ENCODE measurements around the gene PET100.

Gene PET100

DNA sequence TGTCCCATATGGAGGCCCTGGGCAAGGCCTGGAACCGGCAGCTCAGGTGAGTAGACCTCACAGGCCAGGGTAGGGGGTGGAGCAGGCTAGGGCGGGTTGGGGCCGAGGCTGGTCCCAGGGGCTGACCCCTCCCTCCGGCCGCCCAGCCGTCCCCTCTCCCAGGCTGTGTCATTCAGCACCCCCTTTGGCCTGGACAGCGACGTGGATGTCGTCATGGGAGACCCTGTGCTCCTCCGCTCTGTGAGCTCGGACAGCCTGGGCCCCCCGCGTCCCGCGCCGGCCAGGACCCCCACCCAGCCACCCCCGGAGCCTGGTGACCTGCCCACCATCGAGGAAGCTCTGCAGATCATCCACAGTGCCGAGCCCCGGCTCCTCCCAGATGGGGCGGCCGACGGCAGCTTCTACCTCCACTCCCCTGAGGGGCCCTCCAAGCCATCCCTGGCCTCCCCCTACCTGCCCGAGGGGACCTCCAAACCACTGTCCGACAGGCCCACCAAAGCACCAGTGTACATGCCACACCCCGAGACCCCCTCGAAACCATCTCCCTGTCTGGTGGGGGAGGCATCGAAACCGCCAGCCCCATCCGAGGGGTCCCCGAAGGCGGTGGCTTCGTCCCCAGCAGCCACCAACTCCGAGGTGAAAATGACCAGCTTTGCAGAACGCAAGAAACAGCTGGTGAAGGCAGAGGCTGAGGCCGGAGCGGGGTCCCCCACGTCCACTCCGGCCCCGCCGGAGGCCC is 17.9 kb upstream of the PET100 start:
- in situ Hi-C loops (cut with HindIII; ENCODE audit: low sequenced_read_pairs) = no loop called here

DNA sequence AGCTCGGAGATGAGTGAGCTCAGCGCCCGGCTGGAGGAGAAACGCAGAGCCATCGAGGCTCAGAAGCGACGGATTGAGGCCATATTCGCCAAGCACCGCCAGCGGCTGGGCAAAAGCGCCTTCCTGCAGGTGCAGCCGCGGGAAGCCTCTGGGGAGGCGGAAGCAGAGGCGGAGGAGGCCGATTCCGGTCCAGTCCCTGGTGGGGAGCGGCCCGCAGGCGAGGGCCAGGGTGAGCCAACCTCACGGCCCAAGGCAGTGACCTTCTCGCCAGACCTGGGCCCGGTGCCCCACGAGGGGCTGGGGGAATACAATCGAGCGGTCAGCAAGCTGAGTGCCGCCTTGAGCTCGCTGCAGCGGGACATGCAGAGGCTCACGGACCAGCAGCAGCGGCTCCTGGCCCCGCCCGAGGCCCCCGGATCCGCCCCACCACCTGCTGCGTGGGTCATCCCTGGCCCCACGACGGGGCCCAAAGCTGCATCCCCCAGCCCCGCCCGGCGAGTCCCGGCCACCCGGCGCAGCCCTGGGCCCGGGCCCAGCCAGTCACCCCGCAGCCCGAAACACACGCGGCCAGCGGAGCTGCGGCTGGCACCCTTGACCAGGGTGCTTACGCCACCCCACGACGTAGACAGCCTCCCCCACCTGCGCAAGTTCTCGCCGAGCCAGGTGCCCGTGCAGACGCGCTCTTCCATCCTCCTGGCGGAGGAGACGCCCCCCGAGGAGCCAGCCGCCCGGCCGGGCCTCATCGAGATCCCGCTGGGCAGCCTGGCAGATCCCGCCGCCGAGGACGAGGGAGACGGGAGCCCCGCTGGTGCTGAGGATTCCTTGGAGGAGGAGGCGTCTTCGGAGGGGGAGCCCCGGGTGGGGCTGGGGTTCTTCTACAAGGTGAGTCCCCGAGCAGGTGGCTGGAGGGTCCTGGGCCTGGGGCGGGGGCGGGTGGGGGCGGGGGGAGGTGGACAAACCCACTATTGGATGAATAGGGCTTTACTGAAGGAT is 17.0 kb upstream of the PET100 start:
- in situ Hi-C loops (cut with HindIII; ENCODE audit: low sequenced_read_pairs) = no loop called here

DNA sequence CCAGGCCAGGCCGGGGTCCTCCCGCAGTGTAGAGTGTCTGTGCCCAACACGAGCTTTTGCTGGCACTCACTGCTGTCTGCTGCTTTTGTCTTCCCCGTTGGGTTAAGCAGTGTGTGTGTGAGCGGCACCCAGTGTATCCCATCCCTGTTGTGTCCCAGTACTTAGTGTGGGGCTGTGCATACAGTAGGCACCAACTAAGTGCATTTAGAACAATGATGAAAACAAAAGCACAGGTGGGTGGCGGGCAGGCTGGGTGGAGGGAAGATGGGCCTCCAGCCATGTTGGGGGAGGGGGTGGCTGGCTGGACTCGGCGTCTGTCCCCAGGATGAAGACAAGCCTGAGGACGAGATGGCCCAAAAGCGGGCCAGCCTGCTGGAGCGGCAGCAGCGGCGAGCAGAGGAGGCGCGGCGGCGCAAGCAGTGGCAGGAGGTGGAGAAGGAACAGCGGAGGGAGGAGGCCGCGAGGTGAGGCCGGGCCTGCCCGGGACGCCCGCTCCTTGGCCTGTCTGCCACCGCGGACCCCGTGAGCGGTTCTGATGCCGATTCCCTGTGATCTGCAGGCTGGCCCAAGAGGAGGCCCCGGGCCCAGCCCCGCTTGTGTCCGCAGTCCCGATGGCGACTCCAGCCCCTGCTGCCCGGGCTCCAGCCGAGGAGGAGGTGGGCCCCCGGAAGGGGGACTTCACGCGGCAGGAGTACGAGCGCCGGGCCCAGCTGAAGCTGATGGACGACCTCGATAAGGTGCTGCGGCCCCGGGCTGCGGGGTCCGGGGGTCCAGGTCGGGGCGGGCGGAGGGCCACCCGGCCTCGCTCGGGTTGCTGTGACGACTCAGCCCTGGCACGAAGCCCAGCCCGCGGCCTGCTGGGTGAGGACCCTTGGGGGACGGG is 14.5 kb upstream of the PET100 start:
- in situ Hi-C loops (cut with HindIII; ENCODE audit: low sequenced_read_pairs) = no loop called here

DNA sequence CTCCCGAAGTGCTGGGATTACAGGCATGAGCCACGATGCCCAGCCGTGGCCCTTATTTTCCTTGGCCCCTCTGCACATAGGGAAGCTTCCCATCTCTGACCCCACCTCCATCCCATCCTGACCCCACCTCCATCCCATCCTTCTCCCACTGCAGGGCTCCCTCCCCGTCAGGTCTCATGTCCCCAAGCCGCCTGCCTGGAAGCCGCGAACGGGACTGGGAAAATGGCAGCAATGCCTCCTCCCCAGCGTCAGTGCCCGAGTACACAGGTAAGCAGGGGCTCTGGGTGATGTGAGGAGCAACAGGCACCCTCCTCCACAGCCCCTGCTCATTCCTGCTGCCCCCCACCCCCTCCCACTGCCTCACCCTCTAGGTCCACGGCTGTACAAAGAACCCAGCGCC is 12.4 kb upstream of the PET100 start:
- in situ Hi-C loops (cut with HindIII; ENCODE audit: low sequenced_read_pairs) = no loop called here

DNA sequence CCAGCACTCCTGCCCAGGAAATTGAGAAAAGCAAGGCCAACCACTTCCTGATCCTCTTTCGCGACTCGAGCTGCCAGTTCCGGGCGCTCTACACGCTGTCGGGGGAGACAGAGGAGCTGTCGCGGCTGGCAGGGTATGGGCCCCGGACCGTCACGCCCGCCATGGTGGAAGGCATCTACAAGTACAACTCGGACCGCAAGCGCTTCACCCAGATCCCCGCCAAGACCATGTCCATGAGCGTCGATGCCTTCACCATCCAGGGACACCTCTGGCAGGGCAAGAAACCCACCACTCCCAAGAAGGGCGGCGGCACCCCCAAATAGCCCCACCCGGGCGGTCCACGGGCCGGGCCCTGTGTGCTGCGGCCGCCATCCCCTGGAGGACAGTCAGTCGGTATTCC is 11.9 kb upstream of the PET100 start:
- in situ Hi-C loops (cut with HindIII; ENCODE audit: low sequenced_read_pairs) = no loop called here

DNA sequence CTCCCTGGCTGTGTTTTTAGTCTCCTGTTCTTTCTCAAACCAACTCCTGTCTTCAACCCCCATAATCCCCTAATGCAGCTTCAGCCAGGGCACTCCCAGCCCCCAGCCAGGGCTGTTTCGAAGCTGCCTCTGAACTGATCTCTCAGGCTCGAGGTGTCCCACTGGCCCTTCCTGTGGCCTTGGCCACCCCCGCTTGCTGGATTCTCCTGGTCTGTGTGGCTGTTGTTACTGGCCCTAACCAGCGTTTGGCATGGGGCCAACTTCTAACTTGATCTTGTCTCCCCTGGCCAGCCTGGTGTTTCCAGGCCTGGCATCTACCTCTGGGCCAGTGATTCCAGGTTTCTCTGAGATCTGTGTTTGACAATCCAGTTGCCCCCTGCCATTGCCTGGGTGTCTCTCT is 11.2 kb upstream of the PET100 start:
- in situ Hi-C loops (cut with HindIII; ENCODE audit: low sequenced_read_pairs) = no loop called here

DNA sequence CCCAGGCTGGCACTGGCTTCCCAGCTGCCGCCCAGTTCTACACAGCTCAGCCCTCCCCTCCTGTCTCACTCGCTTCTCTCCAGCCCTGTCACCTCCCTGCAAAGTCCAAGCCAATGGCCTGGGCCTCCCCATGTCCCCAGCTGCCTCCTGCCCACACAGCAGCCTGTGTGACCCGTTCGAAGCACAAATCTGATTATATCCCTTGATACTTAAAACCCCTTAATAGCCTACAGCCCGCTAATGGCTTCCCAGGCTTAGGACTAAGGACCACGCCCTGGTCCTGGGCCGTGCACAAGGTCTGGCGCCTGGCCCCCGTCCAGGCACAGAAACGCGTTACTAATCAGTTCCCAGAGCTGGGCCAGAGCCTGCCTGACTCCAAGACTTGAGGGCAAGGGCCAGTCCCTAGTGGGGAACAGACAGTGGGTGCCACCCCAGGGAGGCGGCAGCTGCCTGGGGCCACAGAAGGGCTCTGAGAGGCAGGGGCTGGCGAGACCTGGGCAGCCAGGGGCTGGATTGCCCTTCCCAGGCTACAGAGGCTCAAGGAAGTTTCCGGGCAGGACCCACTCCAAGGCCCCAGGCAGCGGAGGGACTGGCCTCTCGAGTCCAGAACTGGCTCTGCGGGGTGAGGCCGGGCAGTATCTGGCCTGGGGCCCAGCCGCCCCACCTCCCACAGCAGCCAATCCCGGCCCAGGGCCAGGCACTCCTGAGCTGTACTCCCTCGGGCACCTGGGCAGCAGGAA is 10.7 kb upstream of the PET100 start:
- in situ Hi-C loops (cut with HindIII; ENCODE audit: low sequenced_read_pairs) = no loop called here

DNA sequence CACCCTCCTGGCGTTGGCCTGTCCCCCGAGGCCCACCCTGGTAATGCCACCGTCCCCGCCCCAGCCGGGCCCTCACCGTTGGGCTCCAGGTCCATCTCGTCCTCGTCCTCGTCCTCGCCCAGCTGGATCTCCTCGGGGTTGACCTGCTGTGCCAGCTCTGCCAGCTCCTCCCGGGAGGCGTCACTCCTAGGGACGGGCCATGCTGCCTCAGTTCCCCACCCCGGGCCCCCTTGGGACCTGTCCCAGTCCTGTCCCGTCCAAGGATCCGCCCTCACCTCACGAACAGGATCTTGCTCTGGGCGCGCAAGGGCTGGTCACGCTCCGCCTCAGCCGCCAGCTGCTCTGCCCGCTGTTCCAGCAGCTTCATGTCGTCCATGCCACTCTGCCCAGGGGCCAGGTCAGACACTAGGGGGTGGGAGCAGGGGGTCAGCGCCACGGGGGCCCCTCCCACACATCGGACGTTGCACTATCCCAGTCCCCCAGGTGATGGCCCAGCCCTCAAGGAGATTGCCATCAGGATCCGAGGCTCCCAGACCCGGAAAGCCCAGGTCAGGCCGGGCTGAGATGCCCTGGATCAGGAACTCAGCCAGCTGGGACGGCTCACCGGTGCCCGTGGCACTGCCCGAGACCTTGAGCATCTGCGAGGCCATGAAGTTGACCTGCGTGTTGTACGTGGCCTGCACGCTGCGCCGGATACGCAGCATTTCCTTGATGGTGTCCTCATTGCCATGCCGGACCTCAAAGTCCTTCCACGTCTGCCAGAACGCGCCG is 9.7 kb upstream of the PET100 start:
- in situ Hi-C loops (cut with HindIII; ENCODE audit: low sequenced_read_pairs) = no loop called here

DNA sequence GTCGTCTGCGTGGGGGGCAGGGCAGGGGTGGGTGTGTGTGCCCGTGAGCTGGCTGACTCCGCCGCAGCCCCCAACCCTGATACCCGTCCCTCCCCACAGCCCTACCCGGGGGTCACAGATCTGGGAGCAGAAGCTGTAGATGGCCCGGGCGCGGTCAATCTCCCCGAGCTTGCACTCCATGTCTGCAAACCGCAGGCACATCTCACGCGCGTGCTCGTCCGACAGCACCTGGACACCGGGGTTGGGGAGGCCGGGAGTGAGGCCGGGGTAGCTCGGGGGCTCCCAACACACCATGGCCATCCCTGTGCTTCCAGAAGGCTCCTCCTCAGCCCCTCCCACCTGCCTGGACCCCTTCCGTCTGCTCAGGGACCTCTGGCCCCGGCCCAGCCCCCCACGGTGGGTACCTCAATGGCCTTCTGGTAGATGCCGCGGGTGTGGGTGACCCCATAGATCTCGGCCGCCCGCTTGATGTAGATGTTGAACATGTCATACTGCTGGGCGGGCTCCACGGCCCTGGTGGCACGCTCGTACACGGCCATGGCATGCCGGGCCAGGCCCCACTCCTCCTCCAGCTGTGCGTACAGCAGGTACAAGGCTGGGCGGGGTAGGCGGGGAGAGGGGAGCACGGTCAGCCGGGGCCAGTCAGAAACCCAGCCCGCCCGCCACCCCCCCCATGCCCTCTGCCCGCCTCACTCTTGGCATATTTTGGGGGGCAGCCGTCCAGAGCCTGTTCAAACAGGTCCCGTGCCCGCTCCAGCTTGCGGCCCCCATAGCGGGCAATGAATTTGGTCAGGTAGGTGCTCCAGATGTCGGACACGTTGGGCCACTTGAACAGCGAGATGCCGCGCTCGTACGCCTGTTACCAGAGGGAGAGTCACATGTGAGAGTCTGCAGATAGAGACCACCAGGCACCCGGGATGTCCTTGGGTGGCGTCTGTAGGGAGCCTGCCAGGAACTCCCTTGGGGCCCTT is 8.9 kb upstream of the PET100 start:
- in situ Hi-C loops (cut with HindIII; ENCODE audit: low sequenced_read_pairs) = no loop called here

DNA sequence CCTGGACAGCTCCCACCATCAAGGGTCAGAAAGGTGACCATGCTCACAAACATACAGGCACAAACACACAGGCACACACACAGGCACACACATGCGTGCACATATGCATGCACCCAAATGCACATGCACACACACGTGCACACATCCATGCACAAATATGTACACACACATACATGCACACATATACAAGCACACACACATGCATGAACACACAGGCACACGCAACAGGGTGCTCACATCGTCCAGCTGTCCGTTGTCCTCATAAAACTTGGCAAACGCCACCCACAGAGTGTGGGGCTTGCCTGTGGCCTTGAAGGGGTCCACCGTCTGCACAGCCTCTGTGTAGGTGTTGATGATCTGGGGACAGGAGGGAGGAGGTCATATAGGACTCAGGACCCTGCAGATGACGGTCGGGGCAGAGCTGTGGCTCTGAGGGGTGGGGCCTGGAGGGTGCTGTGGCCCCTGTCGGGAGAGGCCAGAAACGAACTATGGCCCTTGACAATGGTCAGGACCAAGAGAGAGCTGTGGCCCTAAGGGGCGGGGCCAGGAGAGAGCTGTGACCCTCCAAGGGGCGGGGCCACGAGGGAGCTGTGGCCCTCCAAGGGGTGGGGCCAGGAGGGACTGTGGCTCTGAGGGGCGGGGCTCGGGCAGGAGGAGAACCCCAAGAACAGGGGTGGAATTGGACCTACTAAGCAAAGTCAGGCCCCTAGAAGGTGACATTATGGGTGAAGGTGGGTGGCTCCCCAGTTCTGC is 6.5 kb upstream of the PET100 start:
- in situ Hi-C loops (cut with HindIII; ENCODE audit: low sequenced_read_pairs) = no loop called here

DNA sequence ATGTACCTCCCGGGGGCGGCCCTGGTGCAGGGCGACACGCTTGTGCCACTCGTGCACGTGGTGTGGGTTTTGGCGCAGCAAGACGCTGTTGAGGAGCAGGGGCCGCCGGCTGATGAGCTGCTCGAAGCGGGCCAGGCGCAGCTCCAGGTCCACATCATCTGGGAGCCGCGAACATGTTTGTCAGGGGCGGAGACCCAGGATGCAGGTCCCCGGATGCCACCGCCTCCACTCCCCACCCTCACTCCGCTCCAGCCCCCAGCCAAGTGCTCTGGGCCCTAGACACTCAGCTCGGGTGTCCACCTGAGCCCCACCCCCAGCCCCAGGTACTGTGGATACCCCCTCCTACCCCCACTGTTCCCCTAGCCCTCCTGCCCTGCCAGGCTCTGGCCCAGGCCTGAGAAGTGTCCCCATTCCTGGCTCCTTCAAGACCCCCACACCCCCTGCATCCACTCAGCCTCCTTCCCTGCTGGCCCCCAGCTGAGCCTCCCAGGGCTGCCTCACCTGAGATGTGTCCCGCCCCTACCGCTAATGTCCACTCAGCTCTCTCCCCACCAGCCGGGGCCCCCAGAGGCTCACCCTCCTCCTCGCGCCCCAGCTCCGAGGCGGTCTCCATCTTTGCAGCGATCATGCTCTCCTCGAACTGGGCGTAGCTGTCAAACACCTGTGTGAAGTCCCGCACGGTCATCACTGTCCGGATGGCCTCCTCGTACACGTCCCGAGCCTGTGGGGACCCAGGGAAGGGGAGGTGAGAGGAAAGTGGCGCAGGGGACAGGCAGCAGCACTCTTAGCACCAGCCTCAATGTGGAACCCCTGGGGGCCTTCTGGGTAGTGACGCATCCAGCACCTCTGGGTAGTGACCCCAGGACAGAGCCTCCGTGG is 5.6 kb upstream of the PET100 start:
- in situ Hi-C loops (cut with HindIII; ENCODE audit: low sequenced_read_pairs) = no loop called here

DNA sequence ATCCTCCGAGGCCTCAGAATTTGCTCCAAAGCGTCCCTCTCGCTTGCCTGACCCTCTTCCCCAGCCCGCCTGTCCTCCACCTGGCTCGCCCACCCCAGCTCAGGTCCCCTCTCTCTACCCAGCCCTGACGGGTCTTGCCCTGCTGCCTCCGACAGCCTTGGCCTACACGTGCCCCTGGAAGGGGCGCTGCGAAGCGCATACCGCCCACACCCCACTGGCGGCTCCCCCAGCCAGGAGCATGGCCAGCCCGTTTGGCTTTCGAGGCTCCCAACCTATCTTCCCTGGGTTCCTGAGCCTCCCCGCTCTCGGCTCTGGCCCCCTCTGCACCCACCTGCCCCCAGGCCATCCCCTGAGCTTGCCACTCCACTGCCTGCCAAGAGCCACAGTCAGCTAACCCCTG is 4.8 kb upstream of the PET100 start:
- in situ Hi-C loops (cut with HindIII; ENCODE audit: low sequenced_read_pairs) = no loop called here

DNA sequence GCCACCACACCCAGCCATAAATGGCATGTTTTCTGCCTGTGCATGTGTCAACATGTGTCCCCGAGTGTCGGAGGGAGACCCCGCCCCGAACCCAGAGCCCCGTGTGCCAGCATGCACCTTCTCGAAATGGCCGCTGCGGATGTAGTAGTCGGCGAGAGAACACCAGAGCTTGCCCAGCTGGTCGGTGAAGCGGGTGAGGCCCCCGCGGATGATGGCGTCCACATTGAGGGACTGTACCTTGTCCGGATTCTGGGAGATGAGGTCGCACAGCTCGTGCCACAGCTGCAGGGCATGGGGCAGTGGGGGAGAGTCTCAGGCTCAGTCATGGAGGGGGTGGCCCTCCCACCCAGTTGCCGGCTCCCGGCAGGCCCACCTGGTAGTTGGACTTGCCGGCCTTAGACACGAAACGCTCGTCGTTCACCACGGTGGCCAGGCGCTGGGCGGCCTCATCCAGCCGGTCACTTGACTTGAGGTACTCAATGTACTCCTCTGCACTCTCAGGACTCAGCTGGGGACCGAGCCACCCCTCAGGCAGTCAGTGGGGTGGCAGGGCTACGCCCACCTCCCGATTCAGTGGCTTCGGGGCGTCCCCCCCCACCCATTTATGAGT is 3.7 kb upstream of the PET100 start:
- in situ Hi-C loops (cut with HindIII; ENCODE audit: low sequenced_read_pairs) = no loop called here

DNA sequence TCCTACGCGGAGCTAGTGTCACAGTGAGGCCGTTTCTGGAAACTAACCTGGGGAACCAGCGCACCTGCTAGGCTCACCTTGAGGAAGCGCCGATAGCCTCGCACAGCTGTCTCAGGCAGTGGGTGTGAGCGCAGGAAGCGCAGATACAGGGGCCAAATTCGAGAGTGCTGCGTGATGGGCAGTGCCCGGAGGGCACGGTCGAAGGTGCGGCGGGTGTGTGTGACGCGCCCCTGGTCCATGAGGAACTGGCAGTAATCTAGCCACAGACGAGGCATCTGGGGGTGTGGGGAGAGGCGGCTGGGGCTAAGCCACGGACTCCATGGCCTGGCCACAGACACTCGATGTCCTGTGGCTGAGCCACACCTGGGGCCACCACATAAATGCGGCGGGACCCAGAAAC is 2.4 kb upstream of the PET100 start:
- in situ Hi-C loops (cut with HindIII; ENCODE audit: low sequenced_read_pairs) = no loop called here

DNA sequence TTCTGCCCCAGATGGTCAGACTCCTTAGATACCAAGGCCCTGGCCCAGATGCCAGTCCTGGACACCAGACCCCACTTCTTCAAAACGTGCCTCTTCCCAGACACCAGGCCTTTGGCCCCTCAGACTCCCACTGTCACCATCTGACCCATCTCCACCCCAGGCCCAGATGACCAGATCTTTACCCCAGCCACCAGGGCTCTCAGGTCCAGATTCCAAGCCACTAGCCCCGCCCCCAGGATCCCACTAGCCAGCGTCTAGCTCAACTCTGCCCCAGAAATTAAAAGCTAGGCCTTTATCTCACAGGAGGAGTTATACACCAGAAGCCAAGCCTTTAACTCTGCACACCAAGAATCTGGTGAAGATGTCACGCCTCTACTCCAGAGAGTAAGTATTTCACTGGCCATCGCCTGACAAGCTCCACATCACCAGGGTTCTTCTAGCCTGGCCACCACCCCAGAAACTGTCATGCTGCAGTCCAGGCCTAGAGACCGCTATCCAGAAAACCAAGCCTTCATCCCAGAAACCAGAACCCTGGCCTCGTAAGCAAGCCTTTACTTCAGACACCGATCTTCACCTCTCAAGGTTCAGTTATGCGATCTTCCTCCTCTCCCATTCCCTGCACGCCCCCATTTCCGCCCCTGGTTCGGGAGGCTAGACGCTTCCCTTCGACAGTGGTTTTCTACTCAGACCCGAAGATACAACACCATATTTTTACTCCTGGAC is 843 bp upstream of the PET100 start:
- in situ Hi-C loops (cut with HindIII; ENCODE audit: low sequenced_read_pairs) = no loop called here

DNA sequence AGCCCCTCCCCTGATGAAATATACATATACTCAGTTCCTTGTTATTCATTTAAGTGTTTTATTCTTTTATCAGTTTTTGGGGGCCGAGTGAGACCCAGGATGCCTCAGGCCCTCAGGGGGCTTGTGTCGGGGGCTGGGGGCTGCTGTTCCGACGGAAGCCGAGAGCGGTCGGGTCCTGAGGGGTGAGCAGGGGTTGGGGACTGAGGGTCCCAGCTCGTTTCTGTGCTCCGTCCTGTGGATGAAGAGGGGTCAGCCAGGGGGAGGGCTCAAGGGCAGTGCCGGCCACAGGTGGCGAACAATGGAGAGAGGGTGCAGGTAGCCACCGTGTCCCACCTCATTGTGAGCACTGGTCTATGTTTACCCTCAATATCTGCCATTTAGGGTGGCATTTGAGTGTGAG is 2.0 kb downstream of the PET100 start:
- in situ Hi-C loops (cut with HindIII; ENCODE audit: low sequenced_read_pairs) = no loop called here

All from DLD1 (cell line).